ENCODE data around the gene TRPC1.

Gene TRPC1

DNA sequence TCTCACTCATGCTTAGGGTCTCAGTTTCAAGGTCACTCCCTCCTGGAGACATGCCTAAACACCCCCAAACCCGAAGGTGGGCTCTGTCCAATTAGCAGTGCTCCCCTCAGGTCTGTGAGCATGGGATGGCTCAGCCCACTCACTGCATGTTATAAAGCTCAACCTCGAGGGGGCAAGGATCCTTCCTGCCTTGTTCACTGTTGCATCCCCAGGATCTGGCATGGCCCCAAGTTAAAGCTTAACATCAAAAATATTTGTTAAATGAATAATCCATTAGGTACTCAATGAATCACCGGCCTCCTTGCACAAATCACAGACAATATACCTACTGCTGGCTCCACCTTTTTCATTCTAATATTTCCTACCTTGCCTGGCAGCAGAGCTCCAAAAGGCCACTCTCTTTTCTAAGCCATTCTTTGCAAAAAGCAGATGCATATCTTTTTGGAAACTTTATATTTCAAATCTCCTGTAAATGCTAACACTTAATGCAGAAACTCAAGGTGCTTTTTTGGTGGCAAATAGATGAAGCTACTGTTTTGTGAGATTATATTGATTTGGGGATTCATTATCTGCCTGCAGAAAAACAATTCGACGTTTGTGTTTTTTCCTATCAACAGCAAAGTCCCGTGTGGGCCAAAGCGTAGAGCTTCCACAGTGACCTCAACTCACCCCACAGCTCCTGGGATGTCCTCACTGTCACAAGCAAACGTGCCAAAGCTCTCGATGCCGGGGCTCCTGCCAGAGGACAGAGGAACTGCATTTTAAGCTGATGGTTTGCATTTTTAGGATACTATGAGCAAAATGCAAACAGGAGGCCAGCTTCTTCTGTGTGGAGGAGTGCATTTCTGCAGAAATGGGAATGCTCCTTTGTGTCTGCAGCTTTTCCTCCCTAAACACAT lies 129.7 kb downstream of the TRPC1 start:
- Histone ChIP-seq H3K4me3 (ENCODE audit: low read depth, low read length) (no peak overlapping the region), H3K9me3 (ENCODE audit: control insufficient read depth, insufficient read depth, low read depth, low read length) (no peaks in the 10 kb centered on the region), H3K4me1 (ENCODE audit: control insufficient read depth, insufficient read depth, low read length) (no peaks in the 10 kb centered on the region), H3K27ac (ENCODE audit: extremely low read depth, low read depth, low read length) (no peak overlapping the region), H3K36me3 (ENCODE audit: control insufficient read depth in 2 of 2, insufficient read depth in 1 of 2, low read length in 2 of 2) (no peaks in the 10 kb centered on the region)
- ChIA-PET CTCF (interaction anchor here (0.6 to 1.2 kb wide), 7 partner anchors 10 to 138 kb away, joined by 3 to 5 read pairs (median 3); no protein-coding TSS in a partner anchor), POLR2A (no interaction called here)
- TF ChIP-seq ZNF626 (tag by site-specific recombination; IDR thresholded peaks at IDR 0.05) = no peak
- TF ChIP-seq, protein P1, sequence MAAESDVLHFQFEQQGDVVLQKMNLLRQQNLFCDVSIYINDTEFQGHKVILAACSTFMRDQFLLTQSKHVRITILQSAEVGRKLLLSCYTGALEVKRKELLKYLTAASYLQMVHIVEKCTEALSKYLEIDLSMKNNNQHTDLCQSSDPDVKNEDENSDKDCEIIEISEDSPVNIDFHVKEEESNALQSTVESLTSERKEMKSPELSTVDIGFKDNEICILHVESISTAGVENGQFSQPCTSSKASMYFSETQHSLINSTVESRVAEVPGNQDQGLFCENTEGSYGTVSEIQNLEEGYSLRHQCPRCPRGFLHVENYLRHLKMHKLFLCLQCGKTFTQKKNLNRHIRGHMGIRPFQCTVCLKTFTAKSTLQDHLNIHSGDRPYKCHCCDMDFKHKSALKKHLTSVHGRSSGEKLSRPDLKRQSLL (tag by site-specific recombination; IDR thresholded peaks at IDR 0.05) = no peak
- no peak for TF ChIP-seq ZSCAN18 (tag by site-specific recombination; IDR thresholded peaks at IDR 0.05)
- TF ChIP-seq, protein P2, sequence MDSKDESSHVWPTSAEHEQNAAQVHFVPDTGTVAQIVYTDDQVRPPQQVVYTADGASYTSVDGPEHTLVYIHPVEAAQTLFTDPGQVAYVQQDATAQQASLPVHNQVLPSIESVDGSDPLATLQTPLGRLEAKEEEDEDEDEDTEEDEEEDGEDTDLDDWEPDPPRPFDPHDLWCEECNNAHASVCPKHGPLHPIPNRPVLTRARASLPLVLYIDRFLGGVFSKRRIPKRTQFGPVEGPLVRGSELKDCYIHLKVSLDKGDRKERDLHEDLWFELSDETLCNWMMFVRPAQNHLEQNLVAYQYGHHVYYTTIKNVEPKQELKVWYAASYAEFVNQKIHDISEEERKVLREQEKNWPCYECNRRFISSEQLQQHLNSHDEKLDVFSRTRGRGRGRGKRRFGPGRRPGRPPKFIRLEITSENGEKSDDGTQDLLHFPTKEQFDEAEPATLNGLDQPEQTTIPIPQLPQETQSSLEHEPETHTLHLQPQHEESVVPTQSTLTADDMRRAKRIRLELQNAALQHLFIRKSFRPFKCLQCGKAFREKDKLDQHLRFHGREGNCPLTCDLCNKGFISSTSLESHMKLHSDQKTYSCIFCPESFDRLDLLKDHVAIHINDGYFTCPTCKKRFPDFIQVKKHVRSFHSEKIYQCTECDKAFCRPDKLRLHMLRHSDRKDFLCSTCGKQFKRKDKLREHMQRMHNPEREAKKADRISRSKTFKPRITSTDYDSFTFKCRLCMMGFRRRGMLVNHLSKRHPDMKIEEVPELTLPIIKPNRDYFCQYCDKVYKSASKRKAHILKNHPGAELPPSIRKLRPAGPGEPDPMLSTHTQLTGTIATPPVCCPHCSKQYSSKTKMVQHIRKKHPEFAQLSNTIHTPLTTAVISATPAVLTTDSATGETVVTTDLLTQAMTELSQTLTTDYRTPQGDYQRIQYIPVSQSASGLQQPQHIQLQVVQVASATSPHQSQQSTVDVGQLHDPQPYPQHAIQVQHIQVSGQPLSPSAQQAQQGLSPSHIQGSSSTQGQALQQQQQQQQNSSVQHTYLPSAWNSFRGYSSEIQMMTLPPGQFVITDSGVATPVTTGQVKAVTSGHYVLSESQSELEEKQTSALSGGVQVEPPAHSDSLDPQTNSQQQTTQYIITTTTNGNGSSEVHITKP (tag by site-specific recombination; IDR thresholded peaks at IDR 0.05) = peak; percentile 50
- peak; percentile 32; the same call in 1 of the 2 replicates for TF ChIP-seq ZFHX2 (tag by site-specific recombination; conservative IDR thresholded peaks at IDR 0.05)
- TF ChIP-seq, protein P3, sequence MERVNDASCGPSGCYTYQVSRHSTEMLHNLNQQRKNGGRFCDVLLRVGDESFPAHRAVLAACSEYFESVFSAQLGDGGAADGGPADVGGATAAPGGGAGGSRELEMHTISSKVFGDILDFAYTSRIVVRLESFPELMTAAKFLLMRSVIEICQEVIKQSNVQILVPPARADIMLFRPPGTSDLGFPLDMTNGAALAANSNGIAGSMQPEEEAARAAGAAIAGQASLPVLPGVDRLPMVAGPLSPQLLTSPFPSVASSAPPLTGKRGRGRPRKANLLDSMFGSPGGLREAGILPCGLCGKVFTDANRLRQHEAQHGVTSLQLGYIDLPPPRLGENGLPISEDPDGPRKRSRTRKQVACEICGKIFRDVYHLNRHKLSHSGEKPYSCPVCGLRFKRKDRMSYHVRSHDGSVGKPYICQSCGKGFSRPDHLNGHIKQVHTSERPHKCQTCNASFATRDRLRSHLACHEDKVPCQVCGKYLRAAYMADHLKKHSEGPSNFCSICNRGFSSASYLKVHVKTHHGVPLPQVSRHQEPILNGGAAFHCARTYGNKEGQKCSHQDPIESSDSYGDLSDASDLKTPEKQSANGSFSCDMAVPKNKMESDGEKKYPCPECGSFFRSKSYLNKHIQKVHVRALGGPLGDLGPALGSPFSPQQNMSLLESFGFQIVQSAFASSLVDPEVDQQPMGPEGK (tag by site-specific recombination; IDR thresholded peaks at IDR 0.05) = no peak
- TF ChIP-seq ZNF362 (tag by site-specific recombination; IDR thresholded peaks at IDR 0.05) = no peak

GRCh38 chr3:142857056-142857455 lies 133.2 kb downstream of the TRPC1 start:
- Histone ChIP-seq H3K4me3 (ENCODE audit: low read depth, low read length) (no peak overlapping the region), H3K9me3 (ENCODE audit: control insufficient read depth, insufficient read depth, low read depth, low read length) (no peaks in the 10 kb centered on the region), H3K36me3 (ENCODE audit: control insufficient read depth in 2 of 2, insufficient read depth in 1 of 2, low read length in 2 of 2) (no peaks in the 10 kb centered on the region), H3K27ac (ENCODE audit: extremely low read depth, low read depth, low read length) (no peak overlapping the region), H3K4me1 (ENCODE audit: control insufficient read depth, insufficient read depth, low read length) (no peaks in the 10 kb centered on the region)
- TF ChIP-seq, protein P4, sequence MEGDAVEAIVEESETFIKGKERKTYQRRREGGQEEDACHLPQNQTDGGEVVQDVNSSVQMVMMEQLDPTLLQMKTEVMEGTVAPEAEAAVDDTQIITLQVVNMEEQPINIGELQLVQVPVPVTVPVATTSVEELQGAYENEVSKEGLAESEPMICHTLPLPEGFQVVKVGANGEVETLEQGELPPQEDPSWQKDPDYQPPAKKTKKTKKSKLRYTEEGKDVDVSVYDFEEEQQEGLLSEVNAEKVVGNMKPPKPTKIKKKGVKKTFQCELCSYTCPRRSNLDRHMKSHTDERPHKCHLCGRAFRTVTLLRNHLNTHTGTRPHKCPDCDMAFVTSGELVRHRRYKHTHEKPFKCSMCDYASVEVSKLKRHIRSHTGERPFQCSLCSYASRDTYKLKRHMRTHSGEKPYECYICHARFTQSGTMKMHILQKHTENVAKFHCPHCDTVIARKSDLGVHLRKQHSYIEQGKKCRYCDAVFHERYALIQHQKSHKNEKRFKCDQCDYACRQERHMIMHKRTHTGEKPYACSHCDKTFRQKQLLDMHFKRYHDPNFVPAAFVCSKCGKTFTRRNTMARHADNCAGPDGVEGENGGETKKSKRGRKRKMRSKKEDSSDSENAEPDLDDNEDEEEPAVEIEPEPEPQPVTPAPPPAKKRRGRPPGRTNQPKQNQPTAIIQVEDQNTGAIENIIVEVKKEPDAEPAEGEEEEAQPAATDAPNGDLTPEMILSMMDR (tag by site-specific recombination; IDR thresholded peaks at IDR 0.05) = 0 out of 2 replicates have a peak, but pooled peaks have one; percentile 22
- TF ChIP-seq ZNF121 (tag by site-specific recombination; IDR thresholded peaks at IDR 0.05) = no peak
- ChIA-PET CTCF (interaction anchor here (0.6 to 1.7 kb wide), 5 partner anchors 9 to 106 kb away, joined by 3 to 5 read pairs (median 4); no protein-coding TSS in a partner anchor), POLR2A (no interaction called here)
